HG03060 (cell line): Measurements from ENCODE around the gene ITK.
"Not testable (repeated sequence)": the region's sequence is repeated elsewhere in the genome, so short reads cannot be mapped to it uniquely, and the experiment has no call there.

Source experiments
- ATAC-seq: cut with Tn5 transposase; IDR thresholded peaks from one replicate; pipeline ENCODE4 v1.9.1; 2021; ENCODE audit warnings: low read depth, moderate number of reproducible peaks; ENCODE audit not compliant: unreplicated experiment

Gene ITK

GRCh38 chr5:157166214-157167213 lies 14.1 kb upstream of the ITK start, which contains the start of gene GARIN3:
GARIN3 (minus strand) TSS chr5:157166264; CDS start chr5:157166168, 96 bp downstream.
- ATAC-seq: no peak

- ATAC-seq: no peak
Observed at GRCh38 chr5:157167214-157167621, 13.4 kb upstream of the ITK start.

GRCh38 chr5:157168286-157168685 lies 12.4 kb upstream of the ITK start:
- ATAC-seq: no peak

GRCh38 chr5:157172403-157172802 lies 8.2 kb upstream of the ITK start:
- ATAC-seq: peak; percentile 99

- no peak for ATAC-seq
Observed at GRCh38 chr5:157175071-157175612, 5.5 kb upstream of the ITK start.

GRCh38 chr5:157177953-157178352 lies 2.7 kb upstream of the ITK start:
- ATAC-seq: no peak

- no peak for ATAC-seq
Observed at GRCh38 chr5:157178966-157179365, 1.7 kb upstream of the ITK start.

- ATAC-seq: no peak
Observed at GRCh38 chr5:157182143-157182757, 1.6 kb downstream of the ITK start.

GRCh38 chr5:157184117-157184670 lies 3.6 kb downstream of the ITK start:
- no peak for ATAC-seq

- not testable (repeated sequence) for ATAC-seq
Observed at GRCh38 chr5:157185122-157185521, 4.5 kb downstream of the ITK start.

GRCh38 chr5:157186309-157187045 lies 5.8 kb downstream of the ITK start:
- ATAC-seq: no peak

GRCh38 chr5:157187046-157187754 lies 6.6 kb downstream of the ITK start:
- no peak for ATAC-seq

- no peak for ATAC-seq
Observed at GRCh38 chr5:157188270-157188669, 7.6 kb downstream of the ITK start.

GRCh38 chr5:157189223-157189622 lies 8.6 kb downstream of the ITK start:
- ATAC-seq: peak; percentile 55

- no peak for ATAC-seq
Observed at GRCh38 chr5:157193699-157194424, 13.2 kb downstream of the ITK start.

GRCh38 chr5:157196045-157196444 lies 15.4 kb downstream of the ITK start:
- no peak for ATAC-seq

- ATAC-seq: no peak
Observed at GRCh38 chr5:157197086-157197485, 16.4 kb downstream of the ITK start.

GRCh38 chr5:157198277-157198986 lies 17.8 kb downstream of the ITK start:
- no peak for ATAC-seq
